Ascending aorta (tissue), 2 donors: ENCODE results near the gene CKB. TPM values are rescaled to one million over a fixed set of nuclear protein-coding genes. Genes with fewer than 3 reads are reported as not detected.

Experiments used
- DNase-seq, 2 donors: peaks; one replicate each; pipeline ENCODE4 v3.0.0-alpha.2; 2019; ENCODE audit warnings: low spot score in 2 of 2
- H3K27ac ChIP-seq, 2 donors: fragments of 200-600 bp; sonication (generic); one replicate each; pipeline ENCODE4 v1.5.1; 2016 to 2017; ENCODE audit warnings: mild to moderate bottlenecking in 1 of 2
- H3K27me3 ChIP-seq: fragments of 200-600 bp; sonication (generic); one replicate; pipeline ENCODE4 v1.5.1; 2017
- H3K36me3 ChIP-seq, 2 donors: fragments of 200-600 bp; sonication (generic); one replicate each; pipeline ENCODE4 v1.5.1; 2016
- H3K4me1 ChIP-seq, 2 donors: fragments of 200-600 bp; sonication (generic); one replicate each; pipeline ENCODE4 v1.5.1; 2016 to 2017; ENCODE audit warnings: mild to moderate bottlenecking in 1 of 2
- H3K4me3 ChIP-seq, 2 donors: fragments of 200-600 bp; sonication (generic); one replicate each; pipeline ENCODE4 v1.5.1; 2016 to 2017; ENCODE audit warnings: mild to moderate bottlenecking in 1 of 2
- H3K9me3 ChIP-seq, 2 donors: fragments of 200-600 bp; sonication (generic); one replicate each; pipeline ENCODE4 v1.5.1; 2016
- CTCF ChIP-seq, 3 experiments: fragments of 200-600 bp in 2 of 3; fragments of 450-650 bp in 1 of 3; sonication (generic) in 2 of 3; IDR thresholded peaks; one replicate each; pipeline ENCODE4 v1.5.1; 2016 to 2019; ENCODE audit warnings: antibody characterized with exemption in 3 of 3, mild to moderate bottlenecking in 1 of 3, moderate library complexity in 1 of 3
- intact Hi-C: fragments of 100-400 bp; cut with DNase I; formaldehyde crosslinking; loops from one replicate; pipeline ENCODE4 v1.15.1; 2023
- total RNA-seq: library from RNA; depleted of rRNA; stranded (reverse); fragments of >200 nt; gene quantifications from one replicate; pipeline ENCODE4 v1.1.0, GENCODE V29; 2016

Gene CKB
- total RNA-seq, 1 donor from 2014 or later = 144 TPM

- Histone ChIP-seq H3K27me3 (no peaks in the 10 kb centered on the region), H3K27ac (no peak overlapping the region), H3K4me3 (no peak overlapping the region), H3K9me3 (no peaks in the 10 kb centered on the region), H3K36me3 (peaks cover 32 to 59% of the 10 kb centered on the region in 2 donors), H3K4me1 (no peaks in the 10 kb centered on the region)
- peak in 1 of 2 donors; percentile 5 for DNase-seq
- intact Hi-C loops = no loop called here
- no peak for TF ChIP-seq CTCF (IDR thresholded peaks at IDR 0.05)
Measured at GRCh38 chr14:103480595-103480994, 42.0 kb downstream of the CKB start.

- no peaks in the 10 kb centered on the region for H3K9me3 ChIP-seq
- no peaks in the 10 kb centered on the region for H3K27me3 ChIP-seq
- H3K4me3 ChIP-seq = no peak overlapping the region
- no peaks in the 10 kb centered on the region for H3K4me1 ChIP-seq
- TF ChIP-seq CTCF (IDR thresholded peaks at IDR 0.05) = no peak
- H3K36me3 ChIP-seq = peaks cover 52% of the 10 kb centered on the region in 2 donors
- no peak for DNase-seq
- intact Hi-C loops = no loop called here
- no peak overlapping the region for H3K27ac ChIP-seq
Measured at GRCh38 chr14:103476631-103477030, 46.0 kb downstream of the CKB start.

GRCh38 chr14:103476065-103476464 lies 46.6 kb downstream of the CKB start:
- no peaks in the 10 kb centered on the region for H3K9me3 ChIP-seq
- H3K27me3 ChIP-seq = no peaks in the 10 kb centered on the region
- peaks cover 52 to 56% of the 10 kb centered on the region in 2 donors for H3K36me3 ChIP-seq
- H3K4me3 ChIP-seq = no peak overlapping the region
- intact Hi-C loops = no loop called here
- no peak for DNase-seq
- no peak for TF ChIP-seq CTCF (IDR thresholded peaks at IDR 0.05)
- no peaks in the 10 kb centered on the region for H3K4me1 ChIP-seq
- H3K27ac ChIP-seq = no peak overlapping the region

- no peaks in the 10 kb centered on the region for H3K9me3 ChIP-seq
- TF ChIP-seq CTCF (IDR thresholded peaks at IDR 0.05) = no peak
- H3K4me1 ChIP-seq = no peaks in the 10 kb centered on the region
- DNase-seq = no peak
- H3K27ac ChIP-seq = no peak overlapping the region
- no peaks in the 10 kb centered on the region for H3K27me3 ChIP-seq
- intact Hi-C loops = no loop called here
- H3K36me3 ChIP-seq = peaks cover 55 to 56% of the 10 kb centered on the region in 2 donors
- H3K4me3 ChIP-seq = no peak overlapping the region
Measured at GRCh38 chr14:103474893-103475292, 47.7 kb downstream of the CKB start.

- intact Hi-C loops = no loop called here
- Histone ChIP-seq H3K27ac (no peak overlapping the region), H3K27me3 (no peaks in the 10 kb centered on the region), H3K4me3 (no peak overlapping the region), H3K36me3 (peaks cover 66 to 72% of the 10 kb centered on the region in 2 donors), H3K9me3 (no peaks in the 10 kb centered on the region), H3K4me1 (no peaks in the 10 kb centered on the region)
- DNase-seq = no peak
- TF ChIP-seq CTCF (IDR thresholded peaks at IDR 0.05) = no peak
Measured at GRCh38 chr14:103472939-103473338, 49.7 kb downstream of the CKB start.

Other genes starting within 250 kb of the CKB start
- gene EIF5, start 188.6 kb downstream of the CKB start, total RNA-seq = 85.5 TPM
- 78.1 TPM for gene MARK3, start 137.4 kb downstream of the CKB start, total RNA-seq
- gene TRMT61A, start 6.4 kb upstream of the CKB start, total RNA-seq = 31.2 TPM
- gene BAG5, start 39.8 kb upstream of the CKB start, total RNA-seq = 7.1 TPM
- 37.7 TPM for gene COA8, start 40.1 kb upstream of the CKB start, total RNA-seq
- gene KLC1, start 106.4 kb upstream of the CKB start, total RNA-seq = 302 TPM
- 9.0 TPM for gene XRCC3, start 192.6 kb upstream of the CKB start, total RNA-seq
- 219 TPM for gene ZFYVE21, start 193.0 kb upstream of the CKB start, total RNA-seq